Activated gamma-delta T cell treated with Interleukin-2 at 50 U/mL for 16 hours (primary cell): Measurements from ENCODE around the gene TTLL5.

Source experiments
- DNase-seq: peaks from one replicate; pipeline ENCODE4 v3.0.0-alpha.2; 2020

Gene TTLL5

GRCh38 chr14:75976826-75977581 lies 316.0 kb downstream of the TTLL5 start:
- no peak for DNase-seq

- no peak for DNase-seq
Observed at GRCh38 chr14:75977582-75977943, 316.5 kb downstream of the TTLL5 start.

DNA sequence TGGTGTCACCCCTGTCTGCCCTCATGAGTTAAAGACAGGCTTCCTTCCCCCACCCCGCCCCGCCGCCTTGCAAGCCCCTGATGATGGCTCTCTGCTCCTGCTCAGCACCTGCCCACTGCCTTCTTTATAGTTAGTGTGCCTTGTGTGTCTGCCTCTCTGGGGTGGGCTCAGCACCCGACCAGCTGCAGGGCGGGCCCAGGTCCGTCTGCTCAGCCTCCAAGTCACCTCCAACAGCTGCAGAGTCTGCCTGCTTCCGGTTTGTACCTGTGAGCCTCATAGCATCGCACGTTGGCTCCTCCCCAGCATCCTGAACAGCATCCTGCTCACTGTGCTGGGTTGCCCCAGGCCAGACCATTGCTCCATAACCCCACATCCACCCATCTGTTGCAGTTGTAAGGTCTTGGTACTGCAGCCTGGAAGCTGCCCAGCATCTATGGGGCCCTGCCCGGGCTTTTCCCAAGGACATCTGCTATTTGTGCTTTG lies 317.2 kb downstream of the TTLL5 start:
- peak; percentile 32 for DNase-seq

- no peak for DNase-seq
Observed at GRCh38 chr14:75979071-75979571, 318.1 kb downstream of the TTLL5 start.

- no peak for DNase-seq
Observed at GRCh38 chr14:75979648-75980565, 318.9 kb downstream of the TTLL5 start.

GRCh38 chr14:75980856-75981255 lies 319.8 kb downstream of the TTLL5 start:
- no peak for DNase-seq

DNA sequence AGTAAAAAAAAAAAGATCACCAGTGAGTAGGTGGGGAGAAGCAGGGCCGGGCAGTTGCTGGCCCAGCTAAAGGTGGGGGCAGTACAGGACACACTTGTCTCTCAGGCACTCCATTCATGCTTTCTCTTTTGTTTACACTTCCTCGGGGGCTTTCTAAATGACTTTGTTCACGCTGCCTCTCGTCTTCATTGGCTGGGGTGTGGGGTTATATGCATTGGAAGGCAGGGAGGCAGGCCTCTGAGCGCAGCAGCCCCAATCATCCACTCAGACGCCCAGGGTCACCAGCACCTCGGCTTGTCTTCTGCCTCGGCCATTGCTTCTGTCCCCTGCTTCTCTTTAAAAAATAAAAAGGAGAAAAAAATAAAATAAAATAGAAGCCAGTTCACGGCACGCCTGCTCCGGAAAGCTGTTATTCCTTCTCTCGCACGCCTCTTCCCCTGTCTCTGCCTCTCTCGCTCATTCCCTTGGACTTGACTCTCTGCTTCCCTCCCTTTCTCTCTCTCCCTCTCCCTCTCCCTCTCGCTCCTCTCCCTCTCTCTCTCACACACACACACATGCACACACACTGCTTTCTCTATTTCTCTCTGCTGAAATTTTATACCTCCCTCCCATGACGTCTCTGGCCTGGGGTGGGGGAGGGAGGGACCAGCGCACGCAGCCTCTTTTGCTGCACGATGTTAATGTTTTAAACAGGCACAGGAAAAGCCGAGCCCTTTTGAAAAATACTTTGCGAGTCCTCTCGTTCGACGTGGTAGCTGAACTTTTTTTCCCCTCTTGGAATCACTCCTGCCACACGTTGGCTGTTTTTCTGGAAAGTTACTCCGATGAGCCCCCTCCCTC lies 320.6 kb downstream of the TTLL5 start, which contains the start of gene TGFB3:
Gene TGFB3, minus strand, starts transcription at position 570 of the 840 bp plus-strand sequence. CDS start 1,102 bp downstream, outside the sequence.
- peak; percentile 42 for DNase-seq

DNA sequence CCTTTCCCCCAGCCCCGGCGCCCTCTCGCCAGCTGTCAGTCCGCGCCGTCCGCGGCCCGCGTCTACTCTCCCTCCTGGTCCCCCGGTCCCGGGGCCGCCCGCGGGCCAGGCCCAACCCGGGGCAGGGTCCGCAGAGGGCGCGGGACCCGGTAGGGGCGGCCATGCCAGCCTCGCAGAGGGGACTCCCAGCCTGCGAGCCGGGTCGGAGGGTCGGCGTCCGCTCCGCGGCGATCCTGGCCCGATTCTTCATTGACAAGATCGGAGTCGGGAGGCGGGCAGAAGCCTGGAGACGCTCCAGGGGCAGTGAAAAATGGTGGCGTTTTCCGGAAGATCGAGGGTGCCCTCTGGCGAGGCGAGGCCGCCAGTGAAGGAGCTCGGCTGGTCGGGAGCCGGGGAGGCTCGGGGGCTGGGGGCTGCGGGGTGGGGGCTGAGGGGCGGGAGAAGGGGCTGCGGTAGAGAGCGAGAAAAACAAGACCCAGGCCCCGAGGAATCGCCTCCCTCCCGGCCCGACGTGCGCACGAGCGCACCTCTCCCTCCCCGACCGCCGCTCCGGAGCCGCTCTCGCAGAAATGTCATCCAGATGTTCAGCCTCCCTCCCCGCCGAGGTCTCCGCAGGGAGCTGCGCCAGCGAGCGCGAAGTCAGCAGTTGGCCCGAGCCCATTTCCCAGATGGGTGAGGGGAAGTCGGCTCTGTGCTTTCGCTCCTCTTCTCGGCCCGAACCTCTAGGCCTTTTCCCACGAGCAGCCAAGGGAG lies 321.4 kb downstream of the TTLL5 start:
- peak; percentile 77 for DNase-seq

DNA sequence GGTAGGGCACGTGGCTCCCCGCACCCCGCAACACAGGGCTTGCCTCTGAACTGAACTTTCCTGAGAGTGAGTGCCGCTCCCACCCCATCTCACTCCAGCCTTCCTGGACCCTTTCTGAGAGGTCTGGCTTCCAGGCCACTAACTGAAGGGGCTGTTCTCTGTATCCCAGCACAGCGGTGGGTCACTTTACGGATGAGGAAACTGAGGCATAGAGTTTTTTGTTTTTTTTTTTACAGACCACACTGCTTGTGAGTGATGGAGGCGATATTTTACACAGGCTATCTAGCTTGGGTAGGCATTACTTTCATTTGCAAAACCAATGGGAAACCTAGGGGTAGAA lies 321.9 kb downstream of the TTLL5 start:
- DNase-seq, result no peak

- DNase-seq, result no peak
Observed at GRCh38 chr14:75984674-75985073, 323.6 kb downstream of the TTLL5 start.

DNA sequence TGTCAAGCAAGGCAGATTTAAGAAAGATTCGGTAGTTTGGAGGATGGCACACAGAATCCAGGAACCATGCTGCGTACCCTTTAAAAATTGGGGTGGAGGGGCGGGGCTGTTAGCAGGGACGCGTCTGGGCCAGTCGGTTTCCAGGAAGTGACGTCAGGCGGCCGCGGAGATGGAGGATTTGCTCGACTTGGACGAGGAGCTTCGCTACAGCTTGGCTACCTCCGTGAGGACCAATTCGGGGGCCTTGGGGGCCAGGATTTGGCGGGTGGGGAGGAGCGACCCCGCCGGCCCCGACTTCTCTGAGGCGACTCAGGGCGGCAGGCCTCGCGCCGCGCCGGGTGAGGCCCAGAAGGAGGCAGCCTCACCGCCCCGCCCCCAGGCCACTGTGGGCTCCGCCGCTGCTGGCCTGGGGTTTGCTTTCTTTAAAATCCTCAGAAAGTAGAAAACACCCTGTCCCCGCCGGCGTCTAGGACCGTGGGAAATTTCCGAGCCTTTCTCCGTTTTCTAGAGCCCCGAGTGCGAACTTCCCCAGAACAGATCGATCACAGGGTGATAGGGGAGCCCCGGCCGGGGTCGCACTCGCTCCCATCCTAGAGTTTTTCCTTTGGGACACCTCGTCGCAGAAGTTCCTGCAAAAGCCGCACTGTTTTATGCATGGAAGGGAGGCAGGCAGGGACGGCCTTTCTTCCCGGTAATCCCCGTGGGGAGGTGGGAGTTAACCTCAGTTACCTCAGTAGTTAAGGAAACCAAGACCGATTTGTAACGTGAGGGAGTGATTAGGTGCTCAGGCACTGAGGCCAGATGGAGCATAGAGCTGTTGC lies 324.8 kb downstream of the TTLL5 start, which contains the start of gene IFT43:
Gene IFT43, plus strand, starts transcription at position 146 of the 821 bp plus-strand sequence. Its CDS starts 24 bp downstream, at position 170.
- peak; percentile 90 for DNase-seq

- no peak for DNase-seq
Observed at GRCh38 chr14:75986439-75986765, 325.4 kb downstream of the TTLL5 start.

- DNase-seq, result no peak
Observed at GRCh38 chr14:75987201-75987970, 326.3 kb downstream of the TTLL5 start.

DNA sequence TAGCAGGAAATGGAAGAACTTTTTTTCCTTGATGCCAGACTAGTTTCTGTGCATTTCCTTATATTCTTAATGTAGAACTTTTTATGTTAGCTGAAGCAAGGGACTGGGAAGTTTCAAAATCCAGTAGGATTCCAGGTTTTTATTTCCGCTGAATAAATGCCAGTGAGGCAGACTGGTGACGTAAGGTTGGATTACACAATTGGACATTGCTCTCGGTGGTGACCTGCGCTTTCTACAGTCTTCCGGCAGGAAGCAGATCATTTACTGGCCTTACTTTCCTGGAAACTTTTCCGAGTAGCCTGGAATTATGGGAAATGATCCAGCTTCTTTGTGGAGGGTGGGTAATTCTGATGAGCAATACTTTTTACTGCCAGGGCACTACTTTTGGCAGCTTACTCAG lies 328.1 kb downstream of the TTLL5 start:
- DNase-seq, result no peak

GRCh38 chr14:75990297-75990696 lies 329.3 kb downstream of the TTLL5 start:
- DNase-seq, result no peak

DNA sequence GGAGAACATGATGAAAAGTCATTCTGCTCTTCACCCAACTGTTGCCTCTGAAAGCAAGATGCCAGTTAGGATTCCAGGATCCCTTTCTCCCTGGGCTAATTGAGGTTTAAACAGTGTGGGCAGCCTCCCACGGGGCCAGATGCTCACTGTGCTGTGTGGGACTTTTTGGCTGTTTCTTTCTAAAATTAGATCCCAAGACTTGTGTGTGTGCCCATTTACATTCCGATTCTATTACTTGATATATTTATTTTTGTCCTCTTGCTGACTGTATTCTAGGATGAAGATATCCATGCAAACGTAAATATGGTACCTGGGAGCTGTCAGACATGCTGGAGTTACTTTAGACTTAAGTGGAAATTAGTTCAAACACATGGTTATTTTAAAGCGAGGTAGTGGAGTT lies 330.7 kb downstream of the TTLL5 start:
- DNase-seq, result no peak

DNA sequence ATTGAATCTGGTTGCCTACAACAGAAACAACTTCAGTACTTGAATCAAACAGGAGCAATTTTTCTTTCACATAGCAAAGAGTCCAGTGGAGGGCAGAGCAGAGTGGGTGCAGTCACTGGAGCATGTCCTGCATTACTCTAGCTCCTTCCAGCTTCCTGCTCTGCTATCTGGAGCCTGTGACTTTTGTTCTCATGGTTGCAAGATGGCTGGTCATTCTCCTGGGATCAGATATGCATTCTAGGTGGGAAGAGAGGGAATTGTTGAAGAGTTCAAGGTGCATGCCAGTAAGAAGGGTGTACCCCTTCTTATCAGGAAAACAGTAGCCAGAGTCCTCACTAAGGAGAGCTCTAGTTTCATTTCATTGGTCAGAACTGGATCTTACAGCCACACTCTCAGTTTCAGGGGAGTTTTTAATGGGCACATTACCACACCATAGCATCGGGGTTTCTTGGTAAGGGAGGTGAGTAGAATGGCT lies 332.6 kb downstream of the TTLL5 start:
- no peak for DNase-seq

DNA sequence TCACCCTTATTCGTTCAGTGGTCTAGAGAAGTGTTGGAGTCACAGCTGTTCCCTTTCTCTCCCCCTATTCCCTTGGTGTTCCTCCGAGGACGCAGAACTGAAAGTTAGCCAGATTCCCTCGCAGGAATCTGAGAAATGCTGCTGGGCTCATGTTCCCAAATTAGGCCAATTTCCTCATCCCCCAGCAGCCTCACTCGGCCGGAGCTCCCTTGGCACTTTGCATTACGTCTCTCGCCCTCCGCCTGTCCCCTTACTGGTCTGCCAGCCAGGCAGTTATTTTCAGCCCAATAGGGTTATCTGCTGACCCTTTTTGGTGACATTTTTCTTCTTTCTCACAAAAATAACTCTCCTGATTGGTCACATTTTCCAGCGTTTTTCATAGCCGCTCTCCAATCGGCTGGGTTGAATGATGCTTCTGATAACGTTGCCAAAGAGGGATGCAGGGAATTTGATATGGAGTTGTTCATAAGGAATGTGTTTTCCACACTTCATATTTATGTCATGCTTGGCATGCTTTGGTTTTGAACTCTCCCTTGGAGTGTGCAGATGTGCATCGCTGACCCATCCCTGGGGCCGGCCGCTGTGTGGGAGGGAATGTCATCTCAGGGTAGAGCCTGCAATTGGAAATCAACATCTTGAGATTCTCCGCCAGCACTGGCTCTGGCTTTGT lies 334.5 kb downstream of the TTLL5 start:
- no peak for DNase-seq

GRCh38 chr14:75996488-75996887 lies 335.4 kb downstream of the TTLL5 start:
- DNase-seq, result no peak
